NCI-H2081 treated with DMSO at 0.1 percent for 48 hours (cell line): Measurements from ENCODE around the gene TMEM86A.

Source experiments
- DNase-seq: peaks from one replicate; lab custom pipeline; 2025; lab: John Stamatoyannopoulos, UW

The TMEM86A gene

GRCh38 chr11:18726040-18726439 lies 27.5 kb downstream of the TMEM86A start, which contains the start of gene IGSF22:
IGSF22 (minus strand) TSS chr11:18726188; CDS start chr11:18724236, 1,952 bp downstream.
- no peak for DNase-seq

DNA sequence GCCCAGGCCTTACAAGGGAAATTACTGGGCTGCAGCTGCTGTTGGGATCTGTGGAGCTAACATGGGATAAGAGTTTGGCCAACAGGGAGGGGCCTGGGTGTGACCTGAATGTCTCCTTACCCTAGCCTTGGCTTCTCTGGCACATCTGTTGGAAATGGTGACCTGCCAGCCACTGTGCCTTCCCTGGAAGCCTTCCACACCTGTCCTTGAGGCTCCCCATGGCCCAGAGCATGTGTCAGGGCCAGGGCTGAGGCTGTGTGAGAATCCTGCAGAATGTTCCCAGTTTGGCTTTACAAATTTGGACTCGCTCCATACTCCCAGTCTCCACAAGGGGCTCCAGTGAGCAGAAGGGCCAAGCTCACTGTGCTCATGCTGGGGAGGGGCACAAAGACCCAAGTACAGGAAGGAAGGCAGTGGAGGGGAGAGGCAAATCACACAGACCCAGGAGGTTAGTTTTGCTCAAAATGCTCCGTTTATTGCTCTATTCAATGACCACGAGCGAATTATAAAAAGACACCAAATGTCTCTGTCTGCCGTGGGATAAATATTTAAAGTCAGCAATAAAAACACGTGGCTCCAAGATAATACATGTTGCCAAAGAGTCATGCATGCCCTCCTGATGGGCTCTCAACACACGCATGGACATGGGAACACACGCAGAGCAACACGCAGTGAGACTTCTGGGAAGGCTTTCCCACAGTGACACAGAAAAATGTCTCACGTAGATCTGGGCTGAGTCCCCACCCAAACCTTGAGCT lies 29.1 kb downstream of the TMEM86A start:
- no peak for DNase-seq

DNA sequence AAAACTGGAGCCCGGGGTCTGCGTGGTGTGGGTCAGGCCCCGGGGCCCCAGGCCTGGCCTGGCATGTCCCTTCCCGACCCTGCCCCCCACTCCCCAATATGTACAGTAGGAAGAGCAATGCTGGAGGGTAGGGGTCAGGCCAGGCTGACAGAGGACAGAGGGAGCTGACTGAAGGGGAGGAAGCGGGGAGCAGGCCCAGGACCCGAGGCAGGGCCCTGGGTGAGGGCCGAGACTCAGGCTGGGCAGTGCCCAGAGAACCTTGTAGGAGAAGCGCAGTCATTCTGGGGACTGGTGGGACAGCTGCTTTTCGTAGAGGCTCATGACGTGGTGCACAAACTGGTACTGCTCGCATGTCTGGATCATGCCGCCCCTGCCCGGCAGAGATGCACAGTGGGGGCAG lies 30.1 kb downstream of the TMEM86A start:
- DNase-seq = no peak

- DNase-seq = no peak
Measured at GRCh38 chr11:18729426-18729825, 30.8 kb downstream of the TMEM86A start.

GRCh38 chr11:18730020-18730419 lies 31.4 kb downstream of the TMEM86A start:
- DNase-seq = no peak

DNA sequence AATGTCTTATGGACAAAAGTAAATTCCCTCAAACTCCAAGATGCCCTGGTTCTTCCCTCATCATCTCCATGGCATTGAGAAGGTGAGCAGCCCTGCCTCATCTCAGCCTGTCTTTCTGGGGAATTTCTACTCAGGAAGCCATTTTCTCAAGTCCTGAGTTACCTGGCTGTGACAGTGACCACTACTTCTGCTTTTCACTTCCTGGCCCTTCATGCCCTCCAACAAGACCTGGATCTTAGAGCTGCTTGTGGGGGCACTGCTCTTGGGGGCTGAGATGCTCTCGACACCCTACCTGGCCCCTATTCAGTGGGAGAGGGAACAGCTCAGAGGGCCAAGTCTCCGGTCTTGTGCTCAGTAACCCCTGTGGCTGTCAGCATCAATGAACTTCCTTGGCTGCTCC lies 32.9 kb downstream of the TMEM86A start:
- no peak for DNase-seq

GRCh38 chr11:18731949-18732821 lies 33.6 kb downstream of the TMEM86A start:
- no peak for DNase-seq

DNA sequence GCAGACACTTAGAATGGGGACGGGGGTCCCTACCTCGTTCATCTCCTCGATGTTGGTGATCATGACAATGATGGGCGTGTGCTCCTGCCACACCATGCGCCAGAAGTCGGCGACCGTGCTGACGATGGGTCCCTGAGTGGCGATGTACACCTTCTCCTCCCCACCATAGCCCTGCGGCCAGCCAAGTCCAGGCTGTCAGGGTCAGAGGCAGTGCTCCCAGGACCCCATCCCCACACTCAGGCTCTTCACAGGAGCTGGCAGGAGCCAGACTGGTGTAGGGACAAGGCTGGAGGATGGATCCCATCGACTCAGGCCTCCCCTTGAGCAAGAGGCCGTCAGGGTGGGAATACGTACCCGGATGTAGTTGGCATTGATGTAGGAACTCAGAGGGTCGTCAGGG lies 34.6 kb downstream of the TMEM86A start:
- no peak for DNase-seq

GRCh38 chr11:18736590-18737148 lies 38.1 kb downstream of the TMEM86A start:
- no peak for DNase-seq

- DNase-seq = no peak
Measured at GRCh38 chr11:18737642-18738041, 39.1 kb downstream of the TMEM86A start.

DNA sequence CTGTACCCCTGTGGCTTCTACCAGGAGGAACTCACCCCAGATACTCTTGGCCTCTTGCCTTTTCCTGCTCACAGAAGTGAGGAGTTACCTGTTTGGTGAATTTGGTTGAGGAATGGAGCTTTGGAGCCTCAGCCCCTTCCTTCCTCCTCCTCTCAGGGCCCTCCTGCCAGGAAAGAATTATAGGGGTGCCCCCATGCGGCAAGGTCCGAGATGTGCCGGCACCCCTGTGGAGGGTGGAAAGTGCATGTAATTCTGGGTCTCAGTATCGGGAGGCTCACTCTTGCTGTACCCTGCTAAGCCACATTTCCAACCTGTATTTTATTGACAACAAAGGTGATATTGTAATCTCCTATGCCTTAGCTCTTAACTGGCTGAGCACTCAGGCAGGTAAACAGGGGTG lies 41.1 kb downstream of the TMEM86A start:
- DNase-seq = no peak

- DNase-seq = no peak
Measured at GRCh38 chr11:18741783-18742182, 43.2 kb downstream of the TMEM86A start.

- no peak for DNase-seq
Measured at GRCh38 chr11:18743365-18743764, 44.8 kb downstream of the TMEM86A start.

DNA sequence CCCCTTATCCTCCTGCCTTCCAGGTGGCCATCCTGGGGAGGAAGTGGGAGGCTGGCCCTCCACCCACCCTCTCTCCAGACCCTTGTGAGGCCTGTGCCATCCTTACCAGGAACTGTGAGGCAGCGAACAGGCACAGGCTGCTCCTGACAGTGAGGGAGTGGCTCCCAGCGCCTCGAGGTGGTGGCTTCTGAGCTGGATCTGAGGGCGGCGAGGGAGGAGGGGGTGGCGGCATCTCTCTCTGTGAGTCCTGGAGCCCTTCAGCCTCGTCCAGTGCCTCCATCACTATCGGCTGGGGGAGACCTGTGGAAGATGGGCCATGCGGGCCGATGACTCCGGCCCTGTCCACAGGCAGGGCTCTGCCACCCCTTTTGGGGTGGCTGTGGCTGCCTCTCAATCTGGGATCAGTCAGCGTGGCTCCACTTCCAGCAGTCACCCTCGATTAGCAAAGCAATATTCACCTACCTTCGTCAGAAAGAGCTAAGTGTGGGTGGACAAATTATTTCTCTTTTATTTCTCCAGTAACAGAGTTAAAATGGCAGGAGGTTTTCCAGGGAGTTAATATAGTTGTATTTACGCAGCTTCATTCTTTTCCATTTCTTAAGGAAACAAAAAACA lies 45.4 kb downstream of the TMEM86A start:
- no peak for DNase-seq

DNA sequence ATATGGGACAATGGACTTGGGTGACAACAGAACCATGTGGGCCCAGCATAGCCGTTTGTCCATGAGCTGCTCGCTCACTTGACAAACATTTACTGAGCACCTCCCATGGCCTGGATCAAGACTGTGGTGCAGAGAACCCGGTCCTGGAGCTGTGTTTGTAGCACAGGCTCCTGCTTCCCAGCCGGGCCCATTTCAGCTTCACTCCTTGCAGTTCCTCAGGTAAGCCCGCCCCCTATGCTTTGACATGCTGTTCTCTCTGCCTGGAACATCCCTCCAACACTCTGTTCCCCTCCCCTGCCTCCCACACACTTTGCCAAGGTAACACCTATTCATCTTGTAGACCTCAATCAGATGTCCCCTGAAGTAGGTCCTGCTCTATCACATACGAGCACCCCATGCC lies 46.7 kb downstream of the TMEM86A start:
- DNase-seq = no peak

DNA sequence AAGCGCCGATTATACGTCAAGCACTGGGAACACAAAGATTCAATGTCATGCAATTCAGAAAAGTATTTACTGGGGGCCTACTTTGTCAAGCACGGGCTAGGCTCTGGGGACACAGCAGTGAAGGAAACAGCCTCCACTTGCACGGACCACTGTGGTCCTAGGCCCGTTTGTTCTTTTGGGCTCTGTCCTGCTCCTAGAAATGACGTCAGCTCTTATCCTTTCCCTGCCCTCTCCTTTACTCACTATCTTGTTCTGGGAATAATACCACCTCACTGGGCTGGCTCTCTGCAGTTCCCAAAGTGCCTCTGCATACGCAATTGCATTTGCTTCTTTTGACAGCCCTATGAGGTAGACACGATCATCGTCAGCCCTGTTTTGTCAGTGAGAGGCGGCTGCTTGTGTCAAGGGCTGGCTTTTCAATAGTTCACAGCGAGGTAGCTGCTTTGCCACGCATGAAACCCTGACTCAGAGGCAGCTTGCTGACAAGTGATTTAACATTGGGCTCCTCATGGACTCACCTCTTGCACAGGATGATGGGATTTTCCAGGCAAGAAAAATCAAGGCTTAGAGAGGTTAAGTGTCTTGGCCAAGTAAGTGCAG lies 50.3 kb downstream of the TMEM86A start:
- DNase-seq = no peak

GRCh38 chr11:18749681-18750319 lies 51.2 kb downstream of the TMEM86A start:
- DNase-seq = no peak

DNA sequence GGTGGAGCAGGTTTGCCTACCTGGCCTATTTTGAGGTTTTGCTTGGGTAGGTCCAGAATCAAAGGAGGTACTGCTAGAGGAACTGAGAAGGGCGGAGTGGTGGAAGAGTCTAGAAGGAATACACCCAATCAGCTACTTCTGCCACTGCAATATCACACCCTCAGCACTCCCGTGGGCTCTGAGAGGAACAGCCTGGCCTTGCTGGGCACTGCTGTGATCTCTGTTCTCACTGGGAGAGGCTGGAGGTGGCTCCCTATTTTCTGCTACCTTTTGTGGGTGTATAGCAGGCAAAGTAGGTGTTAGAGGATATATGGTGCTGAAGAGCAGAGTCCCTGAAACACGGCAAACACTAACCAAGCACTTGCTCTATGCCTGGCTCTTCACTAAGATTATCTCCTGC lies 52.4 kb downstream of the TMEM86A start:
- no peak for DNase-seq

GRCh38 chr11:18752502-18752901 lies 53.9 kb downstream of the TMEM86A start:
- DNase-seq = no peak

GRCh38 chr11:18754308-18754707 lies 55.7 kb downstream of the TMEM86A start:
- DNase-seq = no peak
